Natural killer cell treated with Interleukin-12 subunit alpha and Interleukin-12 subunit beta and Interleukin-15 and Interleukin-18, amount 100 ng/mL, for 72 hours (primary cell): ENCODE results near the gene SYPL1. TPM values are rescaled to one million over a fixed set of nuclear protein-coding genes. Genes with fewer than 3 reads are reported as not detected.

ENCODE experiments used
- ATAC-seq, 2 donors: fragments of 150-1000 bp; cut with Tn5 transposase in 1 of 2; sonication (Bioruptor Pico), chemical (Tn5 transposase) in 1 of 2; 2 replicates each; pipeline ENCODE4 v1.10.0; 2021
- DNase-seq: peaks from one replicate; pipeline ENCODE4 v3.0.0; 2022; ENCODE audit warnings: low spot score
- H3K27ac Mint-ChIP-seq, 2 donors: 1 replicate in 1 of 2; 2 replicates in 1 of 2; pipeline ENCODE4 v1.8.0; 2022; ENCODE audit warnings: mixed read lengths in 2 of 2, mild to moderate bottlenecking in 1 of 2, moderate library complexity in 1 of 2
- H3K27me3 Mint-ChIP-seq, 2 donors: 1 replicate in 1 of 2; 2 replicates in 1 of 2; pipeline ENCODE4 v1.8.0; 2022; ENCODE audit warnings: mixed read lengths in 2 of 2
- H3K36me3 Mint-ChIP-seq: one replicate; pipeline ENCODE4 v1.8.0; 2022; ENCODE audit warnings: mixed read lengths
- H3K4me1 Mint-ChIP-seq, 2 donors: 1 replicate in 1 of 2; 2 replicates in 1 of 2; pipeline ENCODE4 v1.8.0; 2022; ENCODE audit warnings: low read depth in 2 of 2, mixed read lengths in 2 of 2, mild to moderate bottlenecking in 1 of 2
- H3K4me3 Mint-ChIP-seq: one replicate; pipeline ENCODE4 v1.8.0; 2022; ENCODE audit warnings: mixed read lengths
- H3K9me3 Mint-ChIP-seq: 2 replicates; pipeline ENCODE4 v1.8.0; 2022; ENCODE audit warnings: mixed read lengths
- total RNA-seq, 2 donors: library from RNA; stranded (reverse); gene quantifications; one replicate each; pipeline ENCODE4 v1.2.3, GENCODE V29; 2022

SYPL1 gene
- total RNA-seq, 2 donors from 2014 or later: 11.7 to 19.8 TPM

DNA sequence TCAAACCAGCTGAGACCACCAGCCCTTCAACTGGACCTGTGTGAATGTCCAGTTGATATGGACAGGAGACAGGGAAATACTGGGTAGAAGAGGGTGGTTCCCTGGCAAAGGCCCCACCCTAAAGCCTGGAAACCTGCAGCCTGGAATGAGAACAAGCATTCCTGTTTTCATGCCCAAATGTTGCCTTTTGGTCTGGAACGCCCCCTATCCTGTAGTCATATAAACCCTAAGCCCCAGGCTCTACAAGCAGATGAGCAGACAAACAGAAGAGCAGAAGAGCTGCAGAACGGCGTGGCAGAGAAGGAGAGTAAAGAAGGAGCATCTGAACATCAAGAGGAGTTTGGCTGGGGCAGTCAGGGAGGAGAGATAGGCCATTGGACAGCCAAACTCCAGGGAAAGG, 38.4 kb downstream of the SYPL1 start:
- H3K9me3 Mint-ChIP-seq: no peaks in the 10 kb centered on the region
- peaks cover 32 to 34% of the 10 kb centered on the region in 2 donors for H3K4me1 Mint-ChIP-seq
- peak overlapping the region; percentile 27 to 47 for H3K27ac Mint-ChIP-seq
- no peak overlapping the region for H3K4me3 Mint-ChIP-seq
- H3K27me3 Mint-ChIP-seq: peaks cover 19% of the 10 kb centered on the region in 2 donors
- DNase-seq (no peak), ATAC-seq (no peak)
- H3K36me3 Mint-ChIP-seq: no peaks in the 10 kb centered on the region

DNA sequence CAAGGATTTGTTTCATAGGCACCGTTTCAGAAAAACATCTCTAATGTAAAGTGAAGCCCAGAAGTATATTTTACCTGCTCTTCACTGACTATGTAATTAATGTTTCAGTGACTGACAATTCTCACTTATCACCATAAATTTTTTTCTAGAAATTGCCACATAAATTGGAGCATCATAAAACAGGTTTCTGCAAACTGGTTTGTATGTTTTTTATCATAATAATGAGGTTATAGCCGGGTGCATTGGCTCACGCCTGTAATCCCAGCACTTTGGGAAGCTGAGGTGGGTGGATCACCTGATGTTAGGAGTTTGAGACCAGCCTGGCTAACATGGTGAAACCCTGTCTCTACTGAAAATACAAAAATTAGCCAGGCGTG, 39.4 kb downstream of the SYPL1 start:
- Mint-ChIP-seq H3K9me3 (no peaks in the 10 kb centered on the region), H3K27me3 (peaks cover 23 to 25% of the 10 kb centered on the region in 2 donors), H3K4me1 (peaks cover 32 to 34% of the 10 kb centered on the region in 2 donors), H3K4me3 (peak overlapping the region; percentile 82), H3K36me3 (no peaks in the 10 kb centered on the region), H3K27ac (peak overlapping the region; percentile 80 to 87)
- ATAC-seq (no peak), DNase-seq (no peak)

DNA sequence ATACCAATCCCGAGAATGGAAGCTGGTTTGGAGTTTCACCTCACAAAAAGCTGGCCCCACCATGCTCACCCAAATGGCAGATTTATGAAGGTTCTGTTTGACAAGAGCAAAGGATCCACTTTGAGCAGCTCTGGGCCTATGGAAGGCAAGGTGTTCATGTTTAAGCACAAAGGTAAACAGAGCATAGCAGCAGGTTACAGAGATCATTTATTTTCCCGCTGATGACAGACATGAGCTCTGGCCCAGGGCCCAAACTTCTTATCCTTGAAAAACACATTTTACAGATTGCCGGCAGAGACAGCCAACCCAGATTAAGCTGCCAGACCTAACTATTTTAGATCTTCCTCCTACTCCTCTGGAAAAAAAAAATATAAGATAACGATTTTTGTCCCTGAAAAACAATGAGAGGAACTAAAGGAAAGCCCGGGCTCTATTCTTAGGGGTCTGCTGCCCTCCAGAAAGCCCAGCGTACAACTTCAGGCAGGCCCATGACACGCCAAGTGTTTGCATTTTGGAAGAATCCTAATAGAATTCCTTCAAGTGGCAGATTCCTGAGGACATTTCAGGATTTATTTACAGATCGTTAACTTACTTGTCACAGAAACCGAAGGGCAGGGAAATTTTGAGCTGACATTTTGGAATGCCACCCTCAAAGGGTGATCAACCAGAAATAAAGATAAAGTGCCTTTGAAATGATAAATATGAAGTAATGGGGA, 40.0 kb downstream of the SYPL1 start:
- Mint-ChIP-seq H3K4me3 (peak overlapping the region; percentile 82), H3K9me3 (no peaks in the 10 kb centered on the region), H3K27ac (peak overlapping the region; percentile 80 to 87), H3K4me1 (peaks cover 32 to 34% of the 10 kb centered on the region in 2 donors), H3K27me3 (peaks cover 23 to 28% of the 10 kb centered on the region in 2 donors), H3K36me3 (no peaks in the 10 kb centered on the region)
- ATAC-seq (peak in 1 of 2 donors; percentile 3), DNase-seq (no peak)

DNA sequence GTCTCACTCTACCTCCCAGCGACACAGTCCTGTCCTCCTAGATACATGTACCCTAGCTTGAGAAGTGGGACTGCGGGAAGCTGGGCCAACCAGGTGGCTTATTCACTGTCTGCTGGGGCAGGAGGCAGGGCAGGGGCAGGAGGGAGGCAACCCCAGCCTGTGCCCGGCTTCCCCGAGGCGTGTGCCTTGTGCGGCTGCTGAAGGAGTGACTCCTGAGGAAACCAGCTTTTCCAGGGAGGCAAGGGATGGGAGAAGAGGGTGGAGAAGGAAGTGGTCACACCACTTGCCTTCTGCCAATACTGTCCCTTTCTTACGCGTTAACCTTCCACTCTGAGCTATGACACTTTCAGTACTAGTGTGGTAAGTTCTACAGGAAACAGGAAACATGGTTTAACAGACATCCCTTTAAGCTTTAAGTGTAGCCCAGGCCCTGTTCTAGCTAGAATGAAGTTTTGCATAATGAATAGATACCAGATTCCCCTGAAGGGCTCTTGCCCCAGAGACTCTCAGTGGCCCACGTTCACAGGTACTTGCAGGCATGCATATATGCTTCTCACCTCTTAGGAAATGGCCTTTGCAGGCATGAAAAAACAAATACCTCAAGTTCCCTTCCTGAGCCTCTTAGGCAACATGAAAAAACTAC, 40.6 kb downstream of the SYPL1 start:
- peak; percentile 78 for DNase-seq
- Mint-ChIP-seq H3K9me3 (no peaks in the 10 kb centered on the region), H3K4me3 (peak overlapping the region; percentile 82), H3K27me3 (peaks cover 22 to 28% of the 10 kb centered on the region in 2 donors), H3K36me3 (no peaks in the 10 kb centered on the region), H3K4me1 (peaks cover 32 to 34% of the 10 kb centered on the region in 2 donors), H3K27ac (peak overlapping the region; percentile 80 to 87)
- ATAC-seq: peak; percentile 97 to 99

DNA sequence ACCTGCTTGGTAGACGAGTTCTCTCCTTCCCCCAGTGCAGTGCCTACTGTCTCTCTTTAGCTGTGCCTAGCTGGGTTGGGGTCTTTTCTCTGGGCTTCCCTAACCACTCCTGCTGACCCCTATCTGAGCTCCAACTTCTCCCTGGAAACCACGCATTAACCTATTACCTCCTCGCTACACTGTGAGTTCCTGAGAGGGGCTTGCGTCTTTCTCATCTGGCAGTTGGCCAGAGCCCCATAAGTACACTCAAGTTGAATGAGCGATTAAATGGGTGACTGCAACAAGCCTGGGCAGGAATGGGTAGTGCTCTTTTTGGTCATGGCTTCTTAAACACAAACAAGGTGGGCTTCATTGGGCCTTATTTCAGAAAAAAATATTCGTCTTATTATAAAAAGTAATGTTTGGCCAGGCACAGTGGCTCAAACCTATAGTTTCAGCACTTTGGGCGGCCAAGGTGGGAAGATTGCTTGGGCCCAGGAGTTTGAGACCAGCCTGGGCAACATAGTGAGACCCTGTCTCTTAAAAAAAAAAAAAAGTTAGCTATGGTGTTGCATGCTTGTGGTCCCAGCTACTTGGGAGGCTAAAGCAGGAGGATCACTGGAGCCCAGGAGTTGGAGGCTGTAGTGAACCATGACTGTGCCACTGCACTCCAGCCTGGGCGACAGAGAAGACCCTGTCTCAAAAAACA, 41.4 kb downstream of the SYPL1 start:
- Mint-ChIP-seq H3K36me3 (no peaks in the 10 kb centered on the region), H3K9me3 (no peaks in the 10 kb centered on the region), H3K27me3 (peaks cover 20 to 23% of the 10 kb centered on the region in 2 donors), H3K4me1 (peaks cover 32 to 34% of the 10 kb centered on the region in 2 donors), H3K4me3 (peak overlapping the region; percentile 82), H3K27ac (peak overlapping the region; percentile 80 to 87)
- DNase-seq (no peak), ATAC-seq (no peak)

DNA sequence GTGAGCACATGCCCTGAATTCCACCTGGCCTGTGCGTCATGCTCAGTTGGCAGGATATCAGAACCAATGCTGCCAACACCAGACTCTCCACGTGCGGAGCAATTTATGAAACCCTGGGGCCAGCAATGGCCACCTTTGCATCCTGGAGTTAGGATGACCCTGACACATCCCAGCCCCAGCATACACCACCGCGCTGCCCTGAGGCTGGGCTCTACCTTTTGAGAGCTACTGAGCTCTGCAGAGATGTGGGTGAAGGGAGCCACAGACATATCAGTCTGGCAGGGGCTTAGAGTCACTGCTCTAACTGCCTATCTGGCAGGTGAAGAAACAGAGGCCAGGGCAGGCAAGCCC, 41.9 kb downstream of the SYPL1 start:
- Mint-ChIP-seq H3K9me3 (no peaks in the 10 kb centered on the region), H3K4me1 (peaks cover 32 to 34% of the 10 kb centered on the region in 2 donors), H3K27ac (no peak overlapping the region), H3K27me3 (peaks cover 20 to 23% of the 10 kb centered on the region in 2 donors), H3K4me3 (no peak overlapping the region), H3K36me3 (no peaks in the 10 kb centered on the region)
- no peak for ATAC-seq
- DNase-seq: no peak

DNA sequence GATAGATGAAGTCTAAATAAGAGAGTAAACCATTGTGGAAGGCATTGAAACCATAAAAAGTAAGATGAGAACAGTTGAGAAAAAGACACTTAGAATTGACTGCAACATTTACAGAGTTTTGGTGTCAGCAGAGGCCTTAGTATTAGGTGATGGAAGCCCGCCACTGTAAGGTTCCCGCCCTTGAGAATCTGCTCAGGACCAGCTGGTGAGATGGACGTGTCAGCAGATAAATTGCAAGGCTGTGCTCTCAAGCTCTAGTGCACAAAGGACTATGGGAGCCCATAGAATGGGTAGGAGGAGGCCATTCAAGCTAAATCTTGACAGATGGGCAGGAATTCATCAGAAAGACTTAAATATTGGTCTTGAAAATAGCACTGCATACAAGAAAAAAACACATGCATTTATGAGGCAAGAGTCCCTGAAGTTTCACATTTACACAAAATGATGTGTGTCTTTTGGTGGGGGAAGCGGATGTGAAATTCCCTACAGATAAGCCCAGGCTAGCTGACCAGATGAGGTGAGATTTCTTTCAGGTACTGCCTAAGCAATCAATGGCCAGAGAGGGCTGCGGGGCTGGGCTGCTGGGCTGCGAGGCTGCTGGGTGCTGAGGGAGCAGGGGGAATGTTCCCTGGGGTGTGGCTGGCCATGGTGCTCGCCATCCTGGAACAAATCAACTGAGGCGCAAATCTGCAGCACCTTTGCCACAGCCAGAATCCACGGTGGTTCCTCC, 42.5 kb downstream of the SYPL1 start:
- Mint-ChIP-seq H3K27ac (no peak overlapping the region), H3K9me3 (no peaks in the 10 kb centered on the region), H3K36me3 (no peaks in the 10 kb centered on the region), H3K4me3 (no peak overlapping the region), H3K4me1 (peaks cover 31 to 34% of the 10 kb centered on the region in 2 donors), H3K27me3 (peaks cover 20 to 23% of the 10 kb centered on the region in 2 donors)
- DNase-seq: no peak
- ATAC-seq: no peak

DNA sequence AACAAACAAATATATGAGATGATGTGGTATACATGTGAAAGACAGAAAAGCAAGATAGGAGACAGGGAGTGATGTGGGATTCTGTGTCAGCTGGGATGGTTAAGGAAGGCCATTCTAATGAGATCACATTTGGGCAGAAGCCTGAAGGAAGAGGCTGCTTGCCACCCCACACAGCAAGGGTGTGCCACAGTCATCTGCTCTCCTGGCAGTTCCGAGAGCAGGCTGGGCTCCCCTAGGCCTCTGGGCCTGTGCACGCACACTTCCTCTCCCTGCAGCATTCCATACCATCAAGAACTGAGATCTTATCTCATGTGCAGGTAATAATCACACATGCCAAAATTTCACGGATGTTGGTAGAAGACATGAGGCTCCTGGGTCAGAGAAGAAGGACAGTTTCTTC, 43.1 kb downstream of the SYPL1 start:
- Mint-ChIP-seq H3K4me3 (no peak overlapping the region), H3K27ac (no peak overlapping the region), H3K36me3 (no peaks in the 10 kb centered on the region), H3K27me3 (peaks cover 19 to 23% of the 10 kb centered on the region in 2 donors), H3K9me3 (no peaks in the 10 kb centered on the region), H3K4me1 (peaks cover 27 to 33% of the 10 kb centered on the region in 2 donors)
- DNase-seq (no peak), ATAC-seq (no peak)

DNA sequence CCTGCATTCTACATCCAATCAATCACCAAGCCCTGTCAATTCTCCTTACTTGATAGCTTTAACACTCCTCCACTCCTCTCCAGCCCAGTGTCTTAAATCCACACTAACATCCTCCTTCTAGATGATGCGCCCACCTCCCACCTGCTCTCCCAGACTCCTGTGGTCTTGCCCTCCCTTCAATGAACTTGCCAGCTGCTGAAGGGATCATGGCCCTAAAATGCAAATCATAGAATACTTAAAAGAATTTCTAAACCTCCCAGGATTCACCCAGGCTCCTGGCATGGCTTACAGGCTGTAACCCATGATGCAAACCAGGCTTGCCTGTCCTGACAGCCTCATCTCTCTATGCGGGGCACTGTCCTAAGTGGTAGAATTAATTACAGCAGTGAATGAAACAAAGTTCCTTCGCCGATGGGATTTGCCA, 43.6 kb downstream of the SYPL1 start:
- H3K9me3 Mint-ChIP-seq: no peaks in the 10 kb centered on the region

DNA sequence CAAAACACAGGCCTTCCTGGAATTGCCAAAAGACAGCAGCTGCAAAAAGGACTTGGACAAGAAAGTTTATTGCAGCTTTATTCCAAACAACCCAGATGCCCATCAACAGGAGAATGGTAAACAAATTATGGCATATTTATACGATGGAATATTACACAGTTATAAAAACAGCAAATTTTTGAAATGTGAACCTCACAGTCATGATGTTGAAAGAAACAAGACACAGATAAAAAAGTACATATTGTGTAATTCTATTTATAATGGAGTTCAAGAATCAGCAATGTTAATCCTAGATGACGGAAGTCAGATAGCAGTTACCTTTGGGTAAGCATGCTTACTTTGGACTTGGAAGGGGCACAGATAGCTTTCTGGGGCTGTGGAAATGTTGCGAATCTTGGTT, 44.4 kb downstream of the SYPL1 start:
- Mint-ChIP-seq H3K9me3 (no peaks in the 10 kb centered on the region), H3K36me3 (no peaks in the 10 kb centered on the region), H3K4me1 (peaks cover 28 to 29% of the 10 kb centered on the region in 2 donors), H3K27ac (no peak overlapping the region), H3K27me3 (peaks cover 19 to 23% of the 10 kb centered on the region in 2 donors), H3K4me3 (no peak overlapping the region)
- ATAC-seq (no peak), DNase-seq (no peak)

More for the DNA sequence above, 43.6 kb downstream of the SYPL1 start:
- Mint-ChIP-seq H3K4me1 (peaks cover 24 to 29% of the 10 kb centered on the region in 2 donors), H3K36me3 (no peaks in the 10 kb centered on the region), H3K4me3 (no peak overlapping the region), H3K27me3 (peaks cover 15 to 23% of the 10 kb centered on the region in 2 donors), H3K27ac (no peak overlapping the region)
- DNase-seq: no peak
- no peak for ATAC-seq

DNA sequence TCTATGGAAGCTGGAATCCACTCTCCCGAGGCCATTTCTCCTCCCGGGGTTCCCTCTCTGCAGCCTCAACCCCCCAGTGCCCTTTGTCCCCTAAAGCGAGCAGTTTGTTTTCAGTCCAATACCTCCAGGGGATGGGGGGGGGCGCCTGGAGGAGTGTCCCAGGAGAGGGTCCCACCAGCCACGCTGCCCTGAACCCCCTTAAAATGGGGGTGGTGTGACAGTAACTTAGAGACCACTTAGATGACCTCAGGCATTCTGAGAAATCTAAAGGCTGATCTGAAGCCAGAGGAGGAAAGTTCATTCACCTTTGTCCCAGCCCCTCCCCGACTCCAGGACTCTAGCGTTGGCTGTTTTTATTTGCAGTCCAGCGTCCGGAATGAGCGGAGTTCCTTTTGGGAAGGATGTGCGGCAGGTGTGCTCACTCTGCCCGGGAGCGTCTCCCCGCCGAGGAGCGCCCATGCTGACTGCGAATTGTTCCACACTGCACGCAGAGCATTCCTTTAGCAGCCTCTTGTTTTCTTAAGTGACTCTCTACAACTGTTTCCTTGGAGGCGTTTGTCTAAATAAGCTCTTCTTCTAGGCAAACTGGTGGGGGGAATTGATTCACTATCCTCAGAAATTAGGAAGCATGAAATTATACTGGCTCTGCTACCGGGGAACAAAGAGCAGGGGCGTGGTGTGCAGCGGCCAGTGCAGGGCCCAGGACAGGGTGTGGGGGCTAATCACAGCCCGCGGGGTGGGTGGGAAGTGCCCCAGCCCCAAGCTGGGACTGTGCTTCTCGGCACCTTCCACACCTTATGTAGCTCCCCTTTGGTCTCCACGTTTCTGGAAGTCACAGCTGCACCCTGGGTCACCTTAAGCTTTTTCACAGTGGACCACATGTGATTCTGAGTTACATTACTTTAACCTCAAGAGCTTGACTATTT, 46.3 kb downstream of the SYPL1 start:
- no peak overlapping the region for H3K4me3 Mint-ChIP-seq
- H3K9me3 Mint-ChIP-seq: no peaks in the 10 kb centered on the region
- no peak overlapping the region for H3K27ac Mint-ChIP-seq
- DNase-seq: no peak
- no peaks in the 10 kb centered on the region for H3K36me3 Mint-ChIP-seq
- H3K4me1 Mint-ChIP-seq: peaks cover 12 to 18% of the 10 kb centered on the region in 2 donors
- ATAC-seq: no peak
- H3K27me3 Mint-ChIP-seq: peaks cover 19 to 23% of the 10 kb centered on the region in 2 donors

DNA sequence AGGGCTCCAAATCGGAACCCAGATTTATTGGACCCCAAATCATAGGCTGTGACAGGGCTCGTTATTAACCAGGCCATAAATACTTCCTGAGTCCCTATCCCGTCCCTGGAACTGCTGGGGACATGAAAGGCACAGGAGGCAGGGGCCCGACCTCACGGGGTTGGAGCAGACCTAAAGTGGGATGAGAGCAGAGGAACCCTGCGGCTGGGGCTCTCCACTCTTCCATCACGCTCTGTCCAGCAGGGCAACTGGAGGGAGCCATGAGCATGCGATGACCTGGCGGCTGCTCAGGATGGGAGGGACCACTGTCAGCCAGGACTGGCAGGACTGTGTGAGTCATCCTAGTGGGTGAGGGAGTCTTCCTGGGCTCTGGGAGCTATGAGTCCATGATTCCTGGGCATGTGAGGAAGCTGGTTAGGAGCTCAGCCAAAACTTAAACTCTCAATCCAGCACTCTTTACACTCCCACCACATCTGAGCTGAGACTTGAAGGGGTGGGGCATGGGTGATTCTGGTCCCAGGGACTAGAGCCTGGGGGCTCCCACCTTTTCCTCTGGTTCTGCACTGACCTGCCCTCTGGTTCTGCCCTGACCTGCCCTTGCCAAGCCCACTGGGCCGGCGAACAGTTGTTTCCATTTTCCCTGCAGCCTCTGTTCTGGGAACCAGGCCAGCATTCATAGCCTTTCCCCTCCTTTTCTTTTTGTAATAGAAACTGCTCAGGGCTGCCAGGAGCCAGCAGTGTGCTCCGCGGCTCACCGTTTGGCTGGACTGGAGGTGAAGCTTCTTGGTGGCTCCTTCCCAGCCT, 47.1 kb downstream of the SYPL1 start:
- Mint-ChIP-seq H3K9me3 (no peaks in the 10 kb centered on the region), H3K4me1 (peaks cover 7 to 15% of the 10 kb centered on the region in 2 donors), H3K36me3 (no peaks in the 10 kb centered on the region), H3K4me3 (no peak overlapping the region), H3K27me3 (peaks cover 19 to 23% of the 10 kb centered on the region in 2 donors), H3K27ac (no peak overlapping the region)
- DNase-seq (no peak), ATAC-seq (no peak)
